A549 treated with AZD9567 at 1 μM for 4 hours (cell line): Measurements from ENCODE around the gene NEU3. TPM values are rescaled to one million over a fixed set of nuclear protein-coding genes. Genes with fewer than 3 reads are reported as not detected.

Experiments
- total RNA-seq: library from RNA; stranded (reverse); fragments of 200-300 nt; extraction: Qiagen RNA extraction; gene quantifications from 5 replicates; pipeline ENCODE4 v1.2.3, GENCODE V29; 2022; ENCODE audit not compliant: insufficient read depth

Gene NEU3
- total RNA-seq, result 3.1 to 4.5 TPM (median 3.8 TPM) in 5 replicates

GRCh38 chr11:74988541-74989259 lies at the start of gene NEU3:
Gene NEU3, plus strand, starts transcription at chr11:74988933. Its CDS starts 128 bp downstream, at chr11:74989061.

GRCh38 chr11:74948898-74949752 lies 39.6 kb upstream of the NEU3 start, which contains the start of the genes SPCS2 and XRRA1:
Gene SPCS2, plus strand, starts transcription at chr11:74949266. Its CDS starts 20 bp downstream, at chr11:74949286.
Gene XRRA1, minus strand, starts transcription at chr11:74949091. Its CDS starts 8,213 bp downstream, at chr11:74940878.

Other genes starting within 250 kb of the NEU3 start
- 4.1 to 6.0 TPM (median 4.4 TPM) in 5 replicates for gene RNF169, start 240.1 kb upstream of the NEU3 start, total RNA-seq
- 4.2 to 5.8 TPM (median 4.7 TPM) in 5 replicates for gene XRRA1, start 39.8 kb upstream of the NEU3 start, total RNA-seq
- 136 to 264 TPM (median 244 TPM) in 5 replicates for gene SPCS2, start 39.7 kb upstream of the NEU3 start, total RNA-seq
- not detected in 5 replicates for gene OR2AT4, start 107.9 kb downstream of the NEU3 start, total RNA-seq
- 3.2 to 5.7 TPM (median 3.8 TPM) in 5 replicates for gene SLCO2B1, start 162.2 kb downstream of the NEU3 start, total RNA-seq